Measurements from ENCODE around the gene HUS1.
"Not testable (repeated sequence)": the region's sequence is repeated elsewhere in the genome, so short reads cannot be mapped to it uniquely, and the experiment has no call there.

The HUS1 gene

DNA sequence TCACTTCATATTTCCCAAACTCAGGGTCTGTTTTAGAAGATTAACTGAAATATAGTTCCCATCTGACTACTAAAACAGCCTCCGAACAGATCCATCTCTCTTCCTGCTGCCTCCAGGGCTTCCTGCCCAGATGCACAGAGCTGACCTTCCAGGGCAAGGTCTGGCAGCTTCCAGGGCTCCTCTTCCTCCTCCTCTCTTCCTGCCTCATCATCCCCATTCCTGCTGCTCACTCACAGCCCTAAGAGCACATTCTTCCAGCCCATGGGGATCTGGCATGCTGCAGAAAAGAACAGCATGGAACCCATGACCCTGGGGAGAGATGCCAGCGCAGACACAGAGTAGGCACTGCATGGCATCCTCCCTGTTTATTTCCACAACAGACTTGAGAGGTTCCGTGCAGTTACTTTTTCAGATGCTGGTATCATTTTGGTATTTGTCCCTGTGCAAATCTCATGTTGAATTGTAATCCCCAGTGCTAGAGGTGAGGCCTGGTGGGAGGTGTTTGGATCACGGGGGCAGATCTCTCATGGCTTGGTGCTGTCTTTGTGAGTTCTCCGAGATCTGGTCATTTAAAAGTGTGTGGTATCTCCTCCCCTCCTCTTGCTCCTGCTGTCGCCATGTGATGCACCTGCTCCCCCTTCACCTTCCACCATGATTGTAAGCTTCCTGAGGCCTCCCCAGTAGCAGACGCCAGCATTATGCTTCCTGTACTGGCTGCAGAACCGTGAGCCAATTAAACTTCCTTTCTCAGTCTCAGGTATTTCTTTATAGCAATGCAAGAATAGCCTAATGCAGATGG lies 35.5 kb downstream of the HUS1 start:
- FAIRE-seq, result no peak

DNA sequence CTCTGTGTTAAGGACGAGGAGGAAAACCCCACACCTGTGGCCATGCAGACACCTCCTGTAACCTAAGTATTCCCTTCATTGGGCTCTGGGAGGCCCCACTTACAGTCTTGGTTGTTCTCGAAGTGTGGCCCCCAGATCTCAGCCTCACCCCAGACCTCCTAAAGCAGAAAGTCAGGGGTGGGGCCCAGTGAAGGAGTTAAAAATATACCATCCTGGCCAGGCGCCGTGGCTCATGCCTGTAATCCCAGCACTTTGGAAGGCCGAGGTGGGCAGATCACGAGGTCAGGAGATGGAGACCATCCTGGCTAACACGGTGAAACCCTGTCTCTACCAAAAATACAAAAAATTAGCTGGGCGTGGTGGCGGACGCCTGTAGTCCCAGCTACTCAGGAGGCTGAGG lies 36.8 kb downstream of the HUS1 start:
- not testable (repeated sequence) for FAIRE-seq

DNA sequence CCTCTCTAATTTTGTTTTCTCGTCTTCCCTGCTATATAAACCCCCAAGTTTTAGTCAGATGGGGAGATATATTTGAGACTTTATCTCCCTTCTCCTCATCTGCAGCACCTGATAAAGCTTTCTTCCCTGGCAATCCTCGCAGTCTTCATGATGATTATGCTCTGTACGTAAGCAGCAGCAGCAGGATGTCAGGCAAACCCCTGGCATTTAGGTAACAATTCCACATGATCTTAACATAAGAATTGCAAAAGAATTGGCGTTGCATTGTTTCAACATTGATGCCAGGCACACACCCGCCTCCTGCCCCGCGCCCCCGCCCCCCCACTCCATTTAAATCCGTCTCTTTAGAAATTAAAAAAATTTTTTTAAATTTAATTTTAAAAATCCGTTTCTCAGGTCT lies 37.3 kb downstream of the HUS1 start:
- FAIRE-seq, result no peak

DNA sequence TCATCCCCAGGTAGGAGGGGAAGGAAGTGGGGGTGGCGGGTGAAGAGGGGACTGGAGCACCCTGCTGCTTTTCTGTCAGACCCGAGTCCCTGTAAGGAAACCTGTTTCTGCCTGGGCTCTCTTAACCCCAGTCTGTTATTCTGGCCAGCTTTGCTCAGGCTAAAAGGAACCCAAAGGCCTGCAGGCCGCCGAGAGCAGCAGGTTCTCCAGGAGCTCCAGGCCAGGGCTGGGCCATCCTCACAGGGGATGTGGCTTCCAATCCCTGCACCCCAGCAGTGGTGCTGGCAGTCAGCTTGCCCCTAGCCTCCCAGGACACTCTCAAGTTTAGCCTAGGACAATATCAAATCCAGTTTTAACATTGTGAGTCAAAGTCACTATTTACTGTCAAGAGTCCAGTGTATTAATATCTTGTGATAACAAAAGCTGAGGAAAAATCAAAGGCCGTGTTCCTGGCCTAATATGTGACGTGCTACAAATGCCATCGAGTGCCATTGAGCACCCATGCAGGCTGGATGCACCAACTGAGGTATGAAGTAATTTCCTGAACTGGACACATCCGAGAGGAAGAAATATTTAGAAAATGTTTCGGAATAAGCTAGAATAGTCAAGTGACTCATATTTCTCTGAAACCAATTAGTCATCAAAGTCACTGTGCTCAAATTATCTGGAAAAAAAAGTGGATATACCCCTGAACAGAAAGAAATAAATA lies 38.1 kb downstream of the HUS1 start:
- FAIRE-seq, result no peak

DNA sequence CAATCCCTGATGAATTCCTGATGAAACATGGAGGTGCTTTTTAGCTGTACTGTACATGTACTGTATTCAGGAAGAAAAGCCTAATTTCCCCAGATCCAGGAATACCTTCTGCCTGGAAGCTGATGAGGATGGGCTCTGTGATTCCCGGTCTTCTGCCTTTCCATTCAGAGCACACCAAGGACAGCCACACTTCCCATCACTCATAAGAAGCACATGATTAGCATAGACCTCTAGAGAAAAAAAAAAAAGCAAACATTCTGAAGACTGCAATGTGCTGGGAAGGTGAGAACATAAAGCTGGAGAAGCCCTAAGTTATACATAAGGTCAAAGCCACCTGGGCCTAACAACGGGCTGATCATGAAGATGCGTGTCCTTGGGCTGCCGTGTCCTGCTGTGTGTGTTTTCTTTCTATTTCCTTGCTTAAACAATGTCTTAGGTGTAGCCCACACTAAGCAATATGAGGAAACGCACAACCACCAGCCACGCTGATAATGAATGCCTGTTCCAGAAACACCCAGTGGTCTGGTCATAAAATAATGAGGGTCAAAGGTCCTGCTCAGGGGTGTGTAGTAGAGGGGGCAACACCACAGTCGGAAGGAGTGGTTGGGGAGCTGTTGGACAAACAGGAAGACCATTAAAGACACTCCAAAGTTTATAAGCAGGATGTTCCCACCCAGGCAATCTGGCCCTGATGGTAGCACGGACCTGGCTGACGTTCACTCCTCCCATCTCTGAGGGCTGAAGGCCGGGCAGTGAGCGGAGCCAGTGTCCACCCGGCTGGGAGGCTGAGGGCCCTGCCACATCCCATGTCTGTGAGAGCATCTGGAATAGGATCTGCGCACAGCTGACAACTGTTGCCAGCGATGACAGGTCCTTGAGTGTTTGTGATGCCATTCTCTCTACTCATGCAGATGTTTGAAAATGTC lies 39.1 kb downstream of the HUS1 start:
- FAIRE-seq, result no peak

DNA sequence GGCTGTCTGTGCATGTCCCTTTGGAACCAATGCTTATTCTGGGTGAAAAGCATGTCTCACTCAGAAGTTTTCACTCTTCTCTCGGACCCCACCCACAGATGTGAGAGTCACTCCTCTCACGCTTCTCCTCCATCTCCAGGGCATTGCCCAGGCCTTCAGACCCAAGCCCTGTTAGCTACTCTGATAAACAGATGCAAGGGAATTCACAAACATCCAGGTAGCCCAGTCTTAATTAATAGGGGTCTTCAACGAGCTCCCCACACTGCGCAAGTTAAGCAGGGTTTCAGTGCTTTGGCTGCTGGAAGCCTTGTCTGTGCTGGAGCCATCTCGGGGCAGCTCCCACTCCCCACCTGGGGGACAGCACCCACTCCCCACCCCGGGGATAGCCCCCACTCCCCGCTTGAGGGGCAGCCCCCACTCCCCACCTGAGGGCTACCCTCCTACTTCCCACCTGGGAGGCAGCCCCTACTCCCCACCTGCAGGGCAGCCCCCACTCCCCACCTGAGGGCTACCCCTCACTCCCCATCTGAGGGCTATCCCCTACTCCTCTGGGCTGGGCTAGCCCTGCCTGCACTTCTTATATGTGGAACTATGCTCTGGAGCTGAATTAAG lies 39.9 kb downstream of the HUS1 start:
- no peak for FAIRE-seq

DNA sequence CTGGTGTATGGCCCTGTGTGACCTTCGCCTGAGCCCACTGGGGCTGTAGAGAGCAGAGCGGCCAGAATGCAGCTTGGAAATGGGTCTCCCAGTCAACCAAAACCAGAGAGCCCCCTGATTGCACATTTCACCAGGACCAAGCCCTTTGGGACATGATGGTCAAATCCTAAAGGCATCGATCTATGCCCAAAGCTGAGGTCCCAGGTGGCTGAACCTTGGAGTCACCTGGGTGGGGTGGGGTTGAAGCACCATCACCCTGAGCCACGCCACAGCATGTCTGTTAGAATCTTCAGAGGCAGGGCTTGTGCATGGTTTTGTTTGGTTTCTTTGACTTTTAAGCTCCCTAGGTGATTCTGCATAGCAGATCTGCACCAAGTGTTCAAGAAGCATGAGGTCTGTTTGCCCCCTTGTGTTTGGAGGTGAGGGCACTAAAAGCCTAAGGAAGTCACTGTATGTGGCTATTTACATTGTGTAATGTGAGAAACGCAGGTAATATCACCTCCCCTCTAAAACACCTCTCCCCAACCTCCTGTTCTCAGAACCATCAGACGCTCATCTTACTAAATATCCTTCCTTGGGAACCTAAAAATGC lies 40.7 kb downstream of the HUS1 start:
- FAIRE-seq, result no peak

DNA sequence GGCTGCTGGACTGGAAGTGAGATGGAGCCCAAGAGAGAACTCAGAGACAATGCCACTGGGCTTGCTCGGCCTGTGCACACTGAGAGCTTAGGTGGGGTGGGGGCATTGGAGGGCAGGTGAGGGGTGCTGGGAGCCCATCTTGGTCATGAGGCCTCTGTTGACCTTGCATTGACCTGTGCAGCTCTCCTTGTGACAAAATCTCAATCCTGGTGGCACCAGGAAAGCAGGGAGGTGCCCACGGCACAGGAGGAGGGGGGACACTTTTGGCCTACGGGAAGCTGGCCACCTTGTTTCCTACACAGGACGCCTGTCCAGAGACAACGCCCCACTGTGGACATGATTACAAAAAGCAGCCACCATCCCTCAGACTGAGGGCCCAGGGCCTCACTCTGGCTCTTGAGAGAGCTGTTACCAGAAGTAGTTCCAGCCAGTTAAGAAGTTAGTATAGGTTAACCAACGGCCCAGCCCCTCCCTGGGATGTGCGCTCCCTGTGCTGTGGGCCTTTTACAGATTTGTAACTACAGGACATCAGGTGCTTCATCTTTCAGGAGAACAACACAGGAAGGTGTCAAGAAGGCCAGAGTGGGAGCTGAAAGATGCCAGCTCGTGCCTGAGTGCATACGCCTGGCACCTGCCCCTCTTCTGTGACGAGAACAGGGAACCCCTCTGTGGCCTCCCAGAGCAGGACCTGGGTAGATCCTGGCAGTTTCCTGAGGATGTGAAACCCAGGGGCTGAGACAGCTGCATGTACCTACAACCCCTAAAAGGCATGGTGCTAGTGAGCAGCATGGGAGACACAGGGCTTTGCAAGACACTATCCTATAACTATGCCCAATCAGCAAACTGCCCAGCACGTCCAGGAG lies 41.5 kb downstream of the HUS1 start:
- FAIRE-seq, result no peak

DNA sequence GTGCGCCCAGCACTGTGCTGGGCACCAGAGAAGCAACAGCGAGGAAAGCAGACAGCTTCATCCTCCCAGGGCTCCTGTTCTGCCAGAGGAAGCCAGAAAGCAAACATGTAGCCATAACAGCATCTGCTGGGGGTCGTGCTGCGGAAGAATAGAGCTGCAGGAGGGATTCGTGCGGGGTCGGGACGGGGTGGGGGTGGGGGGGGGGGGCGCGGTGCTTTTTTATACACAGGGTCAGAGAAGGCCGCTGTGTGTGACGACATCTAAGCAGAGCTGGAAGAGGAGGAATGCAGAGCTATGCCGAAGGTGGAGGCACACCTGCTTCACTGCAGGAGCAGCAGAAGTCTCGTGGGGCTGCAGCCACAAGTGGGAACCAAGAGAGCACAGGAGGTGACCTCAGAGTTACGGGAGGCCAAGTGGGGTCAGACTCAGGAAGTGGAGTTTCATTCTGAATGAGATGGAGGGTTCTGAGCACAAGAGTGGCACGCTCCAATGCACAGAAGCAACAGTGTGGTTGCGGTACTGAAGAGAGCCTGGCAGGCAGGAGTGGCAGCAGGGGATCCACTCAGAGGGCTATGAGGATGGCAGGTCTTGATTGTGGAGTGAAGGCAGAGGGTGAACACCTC lies 42.2 kb downstream of the HUS1 start:
- FAIRE-seq, result no peak

DNA sequence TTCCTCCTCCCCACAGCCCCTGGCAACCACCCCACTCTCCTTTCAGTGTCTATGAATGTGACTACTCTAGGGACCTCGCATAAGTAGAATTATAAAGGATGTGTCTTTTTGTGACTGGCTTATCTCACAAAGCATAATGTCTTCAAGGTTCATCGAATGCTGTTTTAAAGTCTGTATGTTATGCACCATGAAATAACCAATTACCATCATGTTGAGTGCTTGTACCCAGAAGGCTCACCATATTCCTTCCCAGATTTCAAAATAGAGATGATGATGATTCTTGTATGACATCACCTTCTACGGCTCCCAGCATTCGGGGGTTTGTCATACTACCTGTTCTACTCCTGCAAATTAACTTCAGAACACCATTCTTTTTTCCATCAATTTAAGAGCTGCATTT lies 43.1 kb downstream of the HUS1 start:
- FAIRE-seq, result no peak

DNA sequence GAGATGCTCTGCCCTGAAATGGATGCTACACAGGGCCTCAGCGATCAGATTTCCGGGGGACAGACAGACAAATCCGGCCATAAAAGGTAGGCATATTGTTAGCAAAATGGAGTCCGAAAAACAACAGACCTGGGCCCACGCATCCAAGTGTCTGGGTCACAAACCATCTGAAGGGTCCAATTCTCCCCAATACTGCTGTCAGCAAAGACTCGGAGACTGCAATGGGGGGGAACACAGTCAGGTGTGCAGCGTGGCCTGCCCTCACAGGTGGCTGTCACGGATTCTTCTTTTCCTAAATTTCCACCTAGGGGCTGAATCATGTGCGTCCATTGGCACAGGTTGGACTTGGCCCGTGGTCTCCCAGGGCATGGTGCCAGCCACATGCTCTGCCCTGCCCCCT lies 44.1 kb downstream of the HUS1 start:
- FAIRE-seq, result no peak

DNA sequence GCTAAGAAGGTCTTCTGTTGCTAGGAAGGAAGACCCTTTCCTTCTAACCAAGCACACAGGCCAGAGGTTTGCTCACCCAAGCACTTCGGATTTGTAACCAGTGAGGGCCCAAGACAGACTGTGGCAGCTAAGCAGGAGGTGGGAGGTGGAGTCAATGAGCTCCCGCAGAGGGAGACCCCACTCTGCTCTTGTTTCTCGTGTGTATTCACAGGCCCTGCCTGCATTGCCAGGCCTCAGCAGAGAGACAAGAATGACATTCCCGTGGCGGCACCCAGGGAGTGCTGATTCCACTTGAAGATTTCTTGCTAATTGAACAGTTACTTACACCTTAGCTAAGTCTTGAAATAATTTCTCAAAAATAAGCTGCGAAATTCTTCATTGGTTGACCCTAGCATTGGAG lies 44.6 kb downstream of the HUS1 start:
- FAIRE-seq, result no peak

DNA sequence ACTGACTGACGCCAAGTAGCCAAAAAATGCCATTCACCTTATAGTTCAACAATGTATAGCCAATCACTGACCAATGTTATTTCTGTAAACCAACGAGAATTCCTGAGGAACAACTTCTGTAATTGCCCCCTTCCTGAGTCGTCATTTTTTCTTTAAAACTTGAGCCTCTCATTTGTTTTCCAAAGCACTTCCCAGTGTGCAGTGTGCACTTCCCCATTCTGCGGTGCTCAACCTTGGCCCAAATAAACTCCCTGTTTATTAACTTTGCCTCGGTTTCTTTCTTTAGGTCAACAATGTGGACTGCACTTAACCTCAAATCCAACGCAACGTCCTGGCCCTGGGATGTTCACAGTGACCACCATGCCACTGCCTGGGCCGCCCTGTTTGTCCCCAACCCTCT lies 46.2 kb downstream of the HUS1 start:
- no peak for FAIRE-seq

DNA sequence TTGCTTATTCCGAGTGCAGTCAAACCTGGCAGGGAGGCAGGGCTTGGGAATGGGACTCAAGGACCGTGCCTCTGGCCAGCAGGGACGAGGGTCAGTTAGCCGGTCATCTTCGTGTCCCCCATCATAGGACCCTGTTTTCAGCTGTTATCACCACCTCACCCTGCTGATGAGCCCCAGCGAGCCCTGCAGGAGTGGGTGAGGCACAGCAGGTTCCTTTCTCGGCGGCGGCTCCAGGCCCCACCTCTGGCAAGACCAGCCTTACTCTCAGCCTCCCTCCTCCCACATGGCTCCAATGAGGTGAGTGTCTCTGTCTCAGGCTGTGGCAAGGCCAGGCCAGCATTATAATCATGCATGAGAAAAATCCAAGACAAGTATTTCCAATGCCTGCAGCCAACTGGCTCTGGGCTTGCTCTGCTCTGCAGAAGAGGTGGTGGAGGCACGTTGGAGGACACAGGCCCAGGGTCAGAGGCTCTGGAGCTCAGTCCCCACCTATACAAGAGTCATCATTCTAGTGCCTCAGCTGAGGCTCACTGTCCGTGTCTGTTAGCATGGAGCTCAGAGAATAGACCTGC lies 46.9 kb downstream of the HUS1 start:
- FAIRE-seq, result no peak

DNA sequence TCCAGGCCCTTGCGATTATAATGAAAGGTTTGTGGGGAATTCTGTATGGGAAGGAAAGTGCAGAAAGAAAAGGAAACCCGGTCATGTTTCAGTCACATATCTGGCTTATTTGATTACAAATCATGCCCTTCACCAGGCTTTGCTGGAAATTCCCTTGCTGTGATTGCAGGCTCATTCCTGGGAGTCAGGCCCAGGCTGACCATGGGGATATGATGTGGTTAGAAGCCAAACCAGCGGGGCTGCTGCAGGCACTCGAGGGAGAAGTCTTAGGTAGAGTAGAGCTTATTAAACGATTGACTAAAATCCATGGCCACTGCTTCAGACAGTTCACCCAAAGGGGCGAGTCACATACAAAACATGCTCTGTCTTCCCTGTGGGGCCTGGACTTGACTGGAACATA lies 47.4 kb downstream of the HUS1 start:
- no peak for FAIRE-seq

DNA sequence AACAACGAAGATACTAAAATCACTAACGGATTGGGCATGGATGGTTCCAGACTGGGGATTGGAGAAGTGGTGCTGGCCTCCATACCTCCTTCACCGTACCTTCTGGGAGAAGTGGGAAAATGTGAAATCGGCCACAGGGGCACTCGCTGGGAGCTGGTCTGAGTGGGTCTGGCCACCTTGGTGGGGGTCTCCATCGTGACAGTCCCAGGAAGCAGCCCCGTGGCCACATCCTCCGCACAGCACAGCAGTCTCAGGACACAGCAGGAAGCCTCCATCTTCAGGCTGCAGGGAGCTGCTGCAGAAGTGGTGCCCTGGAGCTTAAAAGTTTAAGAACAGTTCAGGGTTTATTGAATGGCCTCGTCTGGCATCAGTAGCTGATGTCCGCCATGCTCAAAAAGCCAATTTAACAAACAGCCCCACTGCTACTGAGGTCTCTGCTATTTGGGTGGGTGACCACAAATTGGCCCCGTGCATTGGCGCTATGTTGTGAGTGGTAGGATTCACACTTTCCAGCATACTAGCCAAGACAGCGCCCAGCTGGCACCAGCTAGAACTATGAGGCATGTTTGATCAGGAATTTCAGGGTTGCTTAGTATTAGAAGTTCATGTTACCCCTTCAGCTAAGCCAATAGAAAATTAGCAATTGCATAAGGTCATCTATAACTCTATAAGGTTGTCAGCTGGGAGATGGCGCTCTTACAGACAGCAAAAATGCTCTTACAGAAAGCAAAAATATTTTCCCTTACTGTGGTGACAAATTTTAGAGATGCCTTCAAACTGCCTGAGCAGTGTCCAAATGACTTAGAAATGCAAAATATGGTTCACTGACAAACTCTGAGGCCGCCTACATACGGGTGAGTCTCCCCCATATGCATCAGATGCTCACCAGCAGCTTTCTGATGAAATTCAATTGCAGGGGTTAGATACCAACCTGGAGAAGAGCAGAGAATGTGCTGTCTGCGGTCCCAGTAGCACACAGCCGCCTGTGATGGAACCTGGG lies 48.1 kb downstream of the HUS1 start:
- FAIRE-seq, result no peak

DNA sequence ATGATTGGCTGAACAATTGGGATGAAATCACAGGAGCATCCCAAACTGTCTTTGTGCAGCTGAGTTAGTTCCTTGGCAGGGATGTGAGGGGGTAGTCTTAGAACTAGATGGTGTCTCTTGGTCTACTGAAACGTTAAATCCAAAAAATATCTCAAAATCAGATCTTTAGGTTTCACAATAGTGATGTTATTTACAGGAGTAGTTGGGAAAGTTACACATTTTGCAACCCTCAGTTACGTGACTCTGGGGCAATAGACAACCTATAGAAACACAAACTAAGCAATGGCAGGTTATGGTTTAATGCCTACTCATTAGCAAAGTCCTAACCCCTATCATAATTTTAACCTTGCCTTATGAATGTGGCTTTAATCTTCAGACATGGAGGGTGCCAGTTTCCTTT lies 55.1 kb downstream of the HUS1 start:
- no peak for FAIRE-seq

DNA sequence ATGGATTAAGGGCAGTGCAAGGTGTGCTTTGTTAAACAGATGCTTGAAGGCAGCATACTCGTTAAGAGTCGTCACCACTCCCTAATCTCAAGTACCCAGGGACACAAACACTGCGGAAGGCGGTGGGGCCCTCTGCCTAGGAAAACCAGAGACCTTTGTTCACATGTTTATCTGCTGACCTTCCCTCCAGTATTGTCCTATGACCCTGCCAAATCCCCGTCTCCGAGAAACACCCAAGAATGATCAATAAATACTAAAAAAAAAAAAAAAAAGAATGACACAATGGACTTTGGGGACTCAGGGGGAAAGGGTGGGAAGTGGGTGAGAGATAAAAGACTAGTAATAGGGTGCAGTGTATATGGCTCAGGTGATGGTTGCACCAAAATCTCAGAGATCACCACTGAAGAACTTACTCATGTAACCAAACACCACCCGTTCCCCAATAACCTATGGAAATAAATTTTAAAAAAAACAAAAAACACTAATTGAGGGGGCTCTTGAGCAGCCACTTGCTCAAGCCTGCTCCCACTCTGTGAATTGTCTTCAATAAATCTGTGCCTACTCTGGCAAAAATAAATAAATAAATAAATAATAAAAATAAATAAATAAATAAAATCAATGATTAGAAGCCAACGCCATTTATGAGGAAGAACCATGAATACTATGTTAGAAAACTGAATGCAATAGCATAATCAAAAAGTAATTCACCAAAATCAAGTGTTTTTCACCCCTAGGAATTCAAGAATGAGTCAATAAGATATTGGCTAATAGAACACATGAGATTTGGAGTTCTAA lies 56.1 kb downstream of the HUS1 start:
- FAIRE-seq, result not testable (repeated sequence)

DNA sequence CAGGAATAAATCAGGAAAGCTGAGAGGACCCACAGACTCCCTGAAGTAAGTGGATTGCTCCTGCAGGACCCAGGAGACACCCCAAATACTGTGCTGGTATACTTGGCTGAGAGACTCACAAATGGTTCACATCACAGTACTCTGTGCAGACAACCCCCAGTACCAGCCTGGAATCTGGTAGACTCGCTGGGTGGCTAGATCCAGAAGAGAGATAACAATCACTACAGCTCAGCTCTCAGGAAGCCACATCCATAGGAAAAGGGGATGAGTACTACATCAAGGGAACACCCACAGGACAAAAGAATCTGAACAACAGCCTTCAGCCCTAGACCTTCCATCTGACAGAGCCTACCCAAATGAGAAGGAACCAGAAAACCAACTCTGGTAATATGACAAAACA lies 62.9 kb downstream of the HUS1 start:
- FAIRE-seq, result not testable (repeated sequence)
